ENCODE data around the gene AGER. TPM values are rescaled to one million over a fixed set of nuclear protein-coding genes. Genes with fewer than 3 reads are reported as not detected.

The AGER gene
- total and polyA plus RNA-seq, 2 of the 4 experiments (the other 2 are of a cell fraction) = 0.18 to 4.2 TPM

DNA sequence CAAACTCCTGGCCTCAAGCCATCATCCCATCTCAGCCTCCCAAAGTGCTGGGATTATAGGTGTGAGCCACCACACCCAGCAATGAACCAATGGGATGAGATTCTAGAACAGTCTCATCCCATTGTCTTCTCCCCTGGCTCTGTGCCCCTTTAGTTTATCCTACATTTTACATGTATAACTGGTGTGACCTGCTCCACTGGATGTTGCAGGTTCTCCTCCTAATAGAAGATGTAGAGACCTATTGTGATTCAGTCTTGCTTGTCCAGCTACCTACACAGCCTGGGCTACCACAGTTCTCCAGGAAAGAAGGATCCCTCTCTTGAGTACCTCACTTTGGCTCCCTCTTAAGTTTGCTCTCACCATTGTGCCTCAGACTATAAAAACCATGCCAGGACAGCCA, 51.9 kb downstream of the AGER start:
- CTCF ChIA-PET = no interaction called here
- BruUV-seq (replicated peaks) = no TSS peak

More for the DNA sequence above, 51.9 kb downstream of the AGER start:
- no peak overlapping the region for H2BK15ac ChIP-seq (ENCODE audit: low read depth, low read length)
- no peak overlapping the region for H4K8ac ChIP-seq (ENCODE audit: low read depth in 2 of 2, low read length in 2 of 2)
- no peak overlapping the region for H4K5ac ChIP-seq (ENCODE audit: low read depth, low read length)
- H3K4me3 ChIP-seq (ENCODE audit: insufficient read depth, low read depth, low read length) = no peak overlapping the region
- H3K27ac ChIP-seq (ENCODE audit: insufficient read depth, low read length) = no peak overlapping the region
- POLR2A ChIA-PET (ENCODE audit: unreplicated experiment) = no interaction called here
- H2AK9ac ChIP-seq (replicated peaks; ENCODE audit: low read depth, low read length, poor library complexity) = no peak overlapping the region
- H3K4me1 ChIP-seq (ENCODE audit: control insufficient read depth, insufficient read depth, low read length) = peaks cover 11% of the 10 kb centered on the region
- no peak overlapping the region for H3K9ac ChIP-seq (ENCODE audit: low read depth, low read length)
- H3K14ac ChIP-seq (replicated peaks; ENCODE audit: low read depth, low read length) = no peak overlapping the region
- H3K27me3 ChIP-seq (ENCODE audit: control insufficient read depth, insufficient read depth, low read length) = no peaks in the 10 kb centered on the region
- intact Hi-C loops (cut with micrococcal nuclease) (no loop called here), in situ Hi-C loops (cut with MboI; ENCODE audit: low sequenced_read_pairs) (no loop called here), dilution Hi-C loops (cut with HindIII; ENCODE audit: low sequenced_read_pairs, unreplicated experiment) (no loop called here)
- no peak for DNase-seq
- H3K18ac ChIP-seq (ENCODE audit: low read depth, low read length) = no peak overlapping the region
- no peak overlapping the region for H2BK20ac ChIP-seq (ENCODE audit: low read depth, low read length)
- no peak overlapping the region for H3K4me2 ChIP-seq (ENCODE audit: low read depth, low read length)
- peaks cover 8% of the 10 kb centered on the region for H3K9me1 ChIP-seq (ENCODE audit: insufficient read depth, low read length)
- no peaks in the 10 kb centered on the region for H3K36me3 ChIP-seq (ENCODE audit: control insufficient read depth, insufficient read depth, low read length)
- H4K91ac ChIP-seq (ENCODE audit: insufficient read depth, low read depth, low read length) = no peak overlapping the region
- no peaks in the 10 kb centered on the region for H4K20me1 ChIP-seq (ENCODE audit: insufficient read depth, low read length)
- H3K56ac ChIP-seq (ENCODE audit: extremely low read depth, insufficient read depth, low read length) = no peak overlapping the region
- H2BK120ac ChIP-seq (ENCODE audit: low read depth, low read length) = no peak overlapping the region
- no peak overlapping the region for H3K23ac ChIP-seq (ENCODE audit: low read depth, low read length)
- H3K9me3 ChIP-seq (ENCODE audit: control insufficient read depth, insufficient read depth, low read length) = no peaks in the 10 kb centered on the region
- no peak overlapping the region for H2AK5ac ChIP-seq (ENCODE audit: low read depth, low read length)
- ATAC-seq (ENCODE audit: low read depth) = no peak
- peaks cover 19 to 24% of the 10 kb centered on the region in 2 experiments for H3K79me1 ChIP-seq (ENCODE audit: low read depth in 1 of 2, low read length in 2 of 2)
- no peak overlapping the region for H2AFZ ChIP-seq (replicated peaks; ENCODE audit: low read length, poor library complexity)
- H2BK5ac ChIP-seq (ENCODE audit: low read depth, low read length, poor library complexity, severe bottlenecking) = no peak overlapping the region
- no peak overlapping the region for H3K4ac ChIP-seq (ENCODE audit: low read depth, low read length)
- TF ChIP-seq, protein P1, sequence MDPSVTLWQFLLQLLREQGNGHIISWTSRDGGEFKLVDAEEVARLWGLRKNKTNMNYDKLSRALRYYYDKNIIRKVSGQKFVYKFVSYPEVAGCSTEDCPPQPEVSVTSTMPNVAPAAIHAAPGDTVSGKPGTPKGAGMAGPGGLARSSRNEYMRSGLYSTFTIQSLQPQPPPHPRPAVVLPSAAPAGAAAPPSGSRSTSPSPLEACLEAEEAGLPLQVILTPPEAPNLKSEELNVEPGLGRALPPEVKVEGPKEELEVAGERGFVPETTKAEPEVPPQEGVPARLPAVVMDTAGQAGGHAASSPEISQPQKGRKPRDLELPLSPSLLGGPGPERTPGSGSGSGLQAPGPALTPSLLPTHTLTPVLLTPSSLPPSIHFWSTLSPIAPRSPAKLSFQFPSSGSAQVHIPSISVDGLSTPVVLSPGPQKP (IDR thresholded peaks at IDR 0.05; ENCODE audit: borderline replicate concordance, low read depth, low read length) = no peak
- TF ChIP-seq CTCF (conservative IDR thresholded peaks at IDR 0.05; ENCODE audit: low read depth, low read length) = no peak
- no peak for TF ChIP-seq POLR2A (IDR thresholded peaks at IDR 0.05; ENCODE audit: low read depth, low read length)
- no peak for TF ChIP-seq MAZ (IDR thresholded peaks at IDR 0.05; ENCODE audit: borderline replicate concordance, low read depth, low read length)
- TF ChIP-seq RCOR1 (IDR thresholded peaks at IDR 0.05; ENCODE audit: insufficient replicate concordance, low read length) = no peak
- TF ChIP-seq USF2 (IDR thresholded peaks at IDR 0.05; ENCODE audit: low read depth, low read length) = no peak
- TF ChIP-seq CEBPB (IDR thresholded peaks at IDR 0.05; ENCODE audit: low read depth, low read length) = no peak
- no peak for TF ChIP-seq CHD1 (IDR thresholded peaks at IDR 0.05; ENCODE audit: low read depth, low read length)
- no peak for TF ChIP-seq MAFK (IDR thresholded peaks at IDR 0.05; ENCODE audit: low read depth, low read length)
- no peak for TF ChIP-seq RAD21 (IDR thresholded peaks at IDR 0.05; ENCODE audit: low read length)
- TF ChIP-seq RFX5 (IDR thresholded peaks at IDR 0.05; ENCODE audit: low read depth, low read length) = no peak

Measured in IMR-90 (cell line).